IMR-90 (cell line): ENCODE results near the gene CFAP70. TPM values are rescaled to one million over a fixed set of nuclear protein-coding genes. Genes with fewer than 3 reads are reported as not detected.

Experiments
- ATAC-seq: fragments of 200-7000 bp; cut with Tn5 transposase; 2 replicates; pipeline ENCODE4 v1.9.1; 2020; ENCODE audit warnings: low read depth, mild to moderate bottlenecking, moderate library complexity
- BruUV-seq: library from RNA; stranded (reverse); fragments of 400-500 nt; replicated peaks from 2 replicates; lab custom pipeline; 2021; lab: Mats Ljungman, UMichigan
- CTCF ChIA-PET: fragments of 300-600 bp; formaldehyde crosslinking; extraction: SDS; loops from one replicate; lab custom pipeline; 2021; ENCODE audit warnings: antibody characterized with exemption; lab: Yijun Ruan, JAX
- POLR2A ChIA-PET: fragments of 300-600 bp; sonication (Branson Sonifier 250); formaldehyde crosslinking; loops from one replicate; lab custom pipeline; 2022; ENCODE audit warnings: antibody characterized with exemption; ENCODE audit not compliant: unreplicated experiment; lab: Charles Lee
- DNase-seq: peaks from one replicate; pipeline ENCODE4 v3.0.0; 2013
- H2AFZ ChIP-seq: replicated peaks from 2 replicates; pipeline ENCODE3; 2013; ENCODE audit warnings: low read length, mild to moderate bottlenecking; ENCODE audit not compliant: poor library complexity
- H2AK5ac ChIP-seq: 2 replicates; pipeline ENCODE4 v1.6.1; 2013; ENCODE audit warnings: low read depth, low read length, inconsistent platforms
- H2AK9ac ChIP-seq: replicated peaks from 2 replicates; pipeline ENCODE3; 2013; ENCODE audit warnings: mild to moderate bottlenecking, low read depth, low read length, moderate library complexity; ENCODE audit not compliant: poor library complexity
- H2BK120ac ChIP-seq: 2 replicates; pipeline ENCODE4 v1.6.1; 2013; ENCODE audit warnings: low read depth, low read length, inconsistent platforms
- H2BK15ac ChIP-seq: 3 replicates; pipeline ENCODE4 v1.6.1; 2013; ENCODE audit warnings: low read depth, low read length, inconsistent platforms
- H2BK20ac ChIP-seq: 2 replicates; pipeline ENCODE4 v1.6.1; 2013; ENCODE audit warnings: low read depth, mild to moderate bottlenecking, inconsistent platforms, low read length, moderate library complexity
- H2BK5ac ChIP-seq: 2 replicates; pipeline ENCODE4 v1.6.1; 2013; ENCODE audit warnings: mild to moderate bottlenecking, low read depth, low read length, inconsistent platforms; ENCODE audit not compliant: poor library complexity, severe bottlenecking
- H3K14ac ChIP-seq: replicated peaks from 2 replicates; pipeline ENCODE4 v1.6.1; 2013; ENCODE audit warnings: low read depth, low read length, inconsistent platforms
- H3K18ac ChIP-seq: 2 replicates; pipeline ENCODE4 v1.6.1; 2013; ENCODE audit warnings: low read depth, low read length, control low read depth
- H3K23ac ChIP-seq: 2 replicates; pipeline ENCODE4 v1.6.1; 2013; ENCODE audit warnings: low read depth, low read length, inconsistent platforms
- H3K27ac ChIP-seq: 2 replicates; pipeline ENCODE4 v1.5.1; 2013; ENCODE audit warnings: mild to moderate bottlenecking, control low read depth, low read length; ENCODE audit not compliant: insufficient read depth
- H3K27me3 ChIP-seq: 2 replicates; pipeline ENCODE4 v1.6.1; 2013; ENCODE audit warnings: low read length; ENCODE audit not compliant: control insufficient read depth, insufficient read depth
- H3K36me3 ChIP-seq: 2 replicates; pipeline ENCODE4 v1.6.1; 2013; ENCODE audit warnings: low read length, mixed read lengths; ENCODE audit not compliant: control insufficient read depth, insufficient read depth
- H3K4ac ChIP-seq: 2 replicates; pipeline ENCODE4 v1.6.1; 2013; ENCODE audit warnings: low read depth, low read length, inconsistent platforms
- H3K4me1 ChIP-seq: 2 replicates; pipeline ENCODE4 v1.6.1; 2013; ENCODE audit warnings: low read length, mixed read lengths; ENCODE audit not compliant: control insufficient read depth, insufficient read depth
- H3K4me2 ChIP-seq: 2 replicates; pipeline ENCODE4 v1.6.1; 2013; ENCODE audit warnings: low read depth, mild to moderate bottlenecking, control low read depth, low read length, moderate library complexity
- H3K4me3 ChIP-seq: 2 replicates; pipeline ENCODE4 v1.5.1; 2013; ENCODE audit warnings: low read depth, mild to moderate bottlenecking, control low read depth, low read length, moderate library complexity; ENCODE audit not compliant: insufficient read depth
- H3K56ac ChIP-seq: 2 replicates; pipeline ENCODE4 v1.6.1; 2013; ENCODE audit warnings: low read length, inconsistent platforms; ENCODE audit not compliant: insufficient read depth; ENCODE audit errors: extremely low read depth
- H3K79me1 ChIP-seq, 2 experiments: 2 replicates each; pipeline ENCODE4 v1.6.1; 2013; ENCODE audit warnings: low read length in 2 of 2, inconsistent platforms in 1 of 2, low read depth in 1 of 2
- H3K9ac ChIP-seq: 2 replicates; pipeline ENCODE4 v1.6.1; 2013; ENCODE audit warnings: low read depth, low read length, control low read depth
- H3K9me1 ChIP-seq: 2 replicates; pipeline ENCODE4 v1.6.1; 2013; ENCODE audit warnings: low read length, inconsistent platforms; ENCODE audit not compliant: insufficient read depth
- H3K9me3 ChIP-seq: 2 replicates; pipeline ENCODE4 v1.6.1; 2013; ENCODE audit warnings: low read length; ENCODE audit not compliant: control insufficient read depth, insufficient read depth
- H4K20me1 ChIP-seq: 2 replicates; pipeline ENCODE4 v1.6.1; 2013; ENCODE audit warnings: low read length, inconsistent platforms; ENCODE audit not compliant: insufficient read depth
- H4K5ac ChIP-seq: 2 replicates; pipeline ENCODE4 v1.6.1; 2013; ENCODE audit warnings: mild to moderate bottlenecking, low read depth, low read length, control low read depth
- H4K8ac ChIP-seq, 2 experiments: 2 replicates each; pipeline ENCODE4 v1.6.1; 2013; ENCODE audit warnings: low read depth in 2 of 2, low read length in 2 of 2, control low read depth in 1 of 2, inconsistent platforms in 1 of 2
- H4K91ac ChIP-seq: 2 replicates; pipeline ENCODE4 v1.6.1; 2013; ENCODE audit warnings: low read depth, low read length, inconsistent platforms; ENCODE audit not compliant: insufficient read depth
- BHLHE40 ChIP-seq: fragments of 150-350 bp; IDR thresholded peaks from 2 replicates; pipeline ENCODE4 v1.6.1; 2016; ENCODE audit warnings: mild to moderate bottlenecking, low read depth, low read length
- CEBPB ChIP-seq: IDR thresholded peaks from 2 replicates; pipeline ENCODE4 v1.6.1; 2012; ENCODE audit warnings: low read depth, low read length, improper control_type of control experiment
- CHD1 ChIP-seq: IDR thresholded peaks from 2 replicates; pipeline ENCODE4 v1.6.1; 2012; ENCODE audit warnings: low read depth, low read length, improper control_type of control experiment
- CTCF ChIP-seq: conservative IDR thresholded peaks from 2 replicates; pipeline ENCODE4 v1.5.1; 2012; ENCODE audit warnings: mild to moderate bottlenecking, low read depth, low read length, improper control_type of control experiment
- ELK1 ChIP-seq: fragments of 150-350 bp; IDR thresholded peaks from 2 replicates; pipeline ENCODE4 v1.6.1; 2016; ENCODE audit warnings: low read depth, mild to moderate bottlenecking, low read length, moderate library complexity, borderline replicate concordance
- FOS ChIP-seq: fragments of 150-350 bp; IDR thresholded peaks from 2 replicates; pipeline ENCODE4 v1.6.1; 2016; ENCODE audit warnings: low read depth, low read length
- MAFK ChIP-seq: IDR thresholded peaks from 2 replicates; pipeline ENCODE4 v1.6.1; 2012; ENCODE audit warnings: low read depth, low read length, improper control_type of control experiment
- MAZ ChIP-seq: IDR thresholded peaks from 2 replicates; pipeline ENCODE4 v1.6.1; 2012; ENCODE audit warnings: low read depth, mild to moderate bottlenecking, low read length, improper control_type of control experiment, moderate library complexity, borderline replicate concordance
- MXI1 ChIP-seq: IDR thresholded peaks from 2 replicates; pipeline ENCODE4 v1.6.1; 2012; ENCODE audit warnings: low read depth, mild to moderate bottlenecking, low read length, moderate library complexity, borderline replicate concordance
- NFE2L2 ChIP-seq: fragments of 150-350 bp; IDR thresholded peaks from 2 replicates; pipeline ENCODE4 v1.6.1; 2016; ENCODE audit warnings: low read depth, mild to moderate bottlenecking, low read length
- POLR2A ChIP-seq: IDR thresholded peaks from 2 replicates; pipeline ENCODE4 v1.6.1; 2012; ENCODE audit warnings: mild to moderate bottlenecking, low read depth, low read length
- RAD21 ChIP-seq: IDR thresholded peaks from 2 replicates; pipeline ENCODE4 v1.6.1; 2012; ENCODE audit warnings: low read length, improper control_type of control experiment
- RCOR1 ChIP-seq: IDR thresholded peaks from 2 replicates; pipeline ENCODE4 v1.6.1; 2012; ENCODE audit warnings: mild to moderate bottlenecking, low read length, improper control_type of control experiment; ENCODE audit not compliant: insufficient replicate concordance
- RFX5 ChIP-seq: IDR thresholded peaks from 2 replicates; pipeline ENCODE4 v1.8.0; 2012; ENCODE audit warnings: low read depth, mild to moderate bottlenecking, low read length, moderate library complexity
- SMC3 ChIP-seq: fragments of 150-350 bp; IDR thresholded peaks from 2 replicates; pipeline ENCODE4 v1.6.1; 2016; ENCODE audit warnings: low read depth, mild to moderate bottlenecking, antibody characterized with exemption, low read length, moderate library complexity
- USF2 ChIP-seq: fragments of 150-350 bp; IDR thresholded peaks from 2 replicates; pipeline ENCODE4 v1.6.1; 2017; ENCODE audit warnings: mild to moderate bottlenecking, antibody characterized with exemption, low read length, low read depth
- dilution Hi-C: fragments of 300-500 bp; cut with HindIII; formaldehyde crosslinking; loops from one replicate; pipeline ENCODE4 v1.14.3; 2018; ENCODE audit warnings: low sequenced_read_pairs; ENCODE audit not compliant: unreplicated experiment
- in situ Hi-C: fragments of 300-500 bp; cut with MboI; formaldehyde crosslinking; loops from 3 replicates; pipeline ENCODE4 v1.14.3; 2019; ENCODE audit warnings: low sequenced_read_pairs, inconsistent platforms, mixed read lengths
- intact Hi-C: fragments of 100-400 bp; cut with micrococcal nuclease; formaldehyde crosslinking; loops from 2 replicates; pipeline ENCODE4 v1.10.0; 2022
- polyA plus RNA-seq, 3 experiments: library from polyadenylated mRNA; depleted of rRNA; stranded (reverse); fragments of >200 nt; gene quantifications; 2 replicates each; pipeline ENCODE4 v1.2.3, GENCODE V29; 2012; ENCODE audit warnings: low replicate concordance in 1 of 3
- total RNA-seq: library from RNA; depleted of rRNA; stranded (reverse); fragments of >200 nt; gene quantifications from 2 replicates; pipeline ENCODE4 v1.2.3, GENCODE V29; 2012

CFAP70 gene
- total and polyA plus RNA-seq, 2 of the 4 experiments (the other 2 are of a cell fraction) = 0.15 to 0.18 TPM

- no peak overlapping the region for H3K4ac ChIP-seq
- no peak overlapping the region for H2BK15ac ChIP-seq
- no peak overlapping the region for H3K9ac ChIP-seq
- ATAC-seq = no peak
- H2BK120ac ChIP-seq = no peak overlapping the region
- no peak overlapping the region for H3K18ac ChIP-seq
- peaks cover 15% of the 10 kb centered on the region for H3K36me3 ChIP-seq
- H4K20me1 ChIP-seq = no peaks in the 10 kb centered on the region; the same call in 1 of the 2 replicates
- no peak overlapping the region for H2BK5ac ChIP-seq
- H2AK9ac ChIP-seq = no peak overlapping the region
- no peak overlapping the region for H3K14ac ChIP-seq
- H2BK20ac ChIP-seq = no peak overlapping the region
- H3K4me2 ChIP-seq = no peak overlapping the region
- no peak overlapping the region for H3K27ac ChIP-seq
- dilution Hi-C loops = no loop called here
- POLR2A ChIA-PET = no interaction called here
- DNase-seq = no peak
- H3K9me3 ChIP-seq = no peaks in the 10 kb centered on the region
- no peak overlapping the region for H2AFZ ChIP-seq
- no peak overlapping the region for H3K4me3 ChIP-seq
- H4K5ac ChIP-seq = no peak overlapping the region
- no peaks in the 10 kb centered on the region for H3K27me3 ChIP-seq
- intact Hi-C loops = no loop called here
- H3K79me1 ChIP-seq = no peaks in the 10 kb centered on the region; a peak in 2 of 4 replicates
- H3K9me1 ChIP-seq = 0 out of 2 replicates have a peak, but pooled peaks cover 3% of the 10 kb centered on the region
- no peak overlapping the region for H3K56ac ChIP-seq
- no peak overlapping the region for H2AK5ac ChIP-seq
- no peaks in the 10 kb centered on the region for H3K4me1 ChIP-seq
- TF ChIP-seq POLR2A (no peak), MXI1 (no peak), USF2 (no peak), MAFK (no peak), SMC3 (no peak), FOS (no peak), RCOR1 (no peak), CEBPB (no peak), RAD21 (no peak), ELK1 (no peak), BHLHE40 (no peak), NFE2L2 (no peak), MAZ (no peak), RFX5 (no peak), CTCF (no peak), CHD1 (no peak)
- no peak overlapping the region for H4K91ac ChIP-seq
- BruUV-seq = no TSS peak
- in situ Hi-C loops = no loop called here
- no peak overlapping the region for H4K8ac ChIP-seq
- H3K23ac ChIP-seq = no peak overlapping the region
- CTCF ChIA-PET = no interaction called here
Observed at GRCh38 chr10:73219384-73219783, 139.3 kb downstream of the CFAP70 start.
